Urinary bladder (tissue), 4 donors: ENCODE measurements around the gene SREBF1. TPM values are rescaled to one million over a fixed set of nuclear protein-coding genes. Genes with fewer than 3 reads are reported as not detected.
A peak's percentile ranks its signal among the peaks of the same experiment; 100 is the strongest.

Source experiments
- DNase-seq: peaks from one replicate; pipeline ENCODE4 v3.0.0-alpha.2; 2015; ENCODE audit errors: extremely low spot score
- H3K27ac ChIP-seq: one replicate; pipeline ENCODE4 v1.5.1; 2013; ENCODE audit warnings: low read depth, mild to moderate bottlenecking, moderate library complexity
- H3K36me3 ChIP-seq: one replicate; pipeline ENCODE4 v1.6.1; 2013; ENCODE audit warnings: mild to moderate bottlenecking, moderate library complexity; ENCODE audit not compliant: insufficient read depth
- H3K4me1 ChIP-seq: one replicate; pipeline ENCODE4 v1.6.1; 2013; ENCODE audit warnings: mild to moderate bottlenecking, moderate library complexity; ENCODE audit not compliant: insufficient read depth
- H3K4me3 ChIP-seq: one replicate; pipeline ENCODE4 v1.5.1; 2013; ENCODE audit warnings: low read depth, low read length
- WGBS: extraction: QIAGEN DNeasy Blood & Tissue Kit; methylation state at CpG from one replicate; pipeline ENCODE4 v1.1.7; 2013; 5-methylcytosine and 5-hydroxymethylcytosine counted together
- polyA plus RNA-seq: library from polyadenylated mRNA; stranded (reverse); fragments of 200-250 nt; gene quantifications from one replicate; pipeline ENCODE4 v1.2.3, GENCODE V29; 2013
- total RNA-seq: library from RNA; depleted of rRNA; stranded (reverse); fragments of >200 nt; gene quantifications from one replicate; pipeline ENCODE4 v1.2.3, GENCODE V29; 2014
- donor health status: healthy with polysubstance abuse.
- donor health status: healthy.

SREBF1 gene
- total and polyA plus RNA-seq, 2 donors: 21.1 to 56.2 TPM

DNA sequence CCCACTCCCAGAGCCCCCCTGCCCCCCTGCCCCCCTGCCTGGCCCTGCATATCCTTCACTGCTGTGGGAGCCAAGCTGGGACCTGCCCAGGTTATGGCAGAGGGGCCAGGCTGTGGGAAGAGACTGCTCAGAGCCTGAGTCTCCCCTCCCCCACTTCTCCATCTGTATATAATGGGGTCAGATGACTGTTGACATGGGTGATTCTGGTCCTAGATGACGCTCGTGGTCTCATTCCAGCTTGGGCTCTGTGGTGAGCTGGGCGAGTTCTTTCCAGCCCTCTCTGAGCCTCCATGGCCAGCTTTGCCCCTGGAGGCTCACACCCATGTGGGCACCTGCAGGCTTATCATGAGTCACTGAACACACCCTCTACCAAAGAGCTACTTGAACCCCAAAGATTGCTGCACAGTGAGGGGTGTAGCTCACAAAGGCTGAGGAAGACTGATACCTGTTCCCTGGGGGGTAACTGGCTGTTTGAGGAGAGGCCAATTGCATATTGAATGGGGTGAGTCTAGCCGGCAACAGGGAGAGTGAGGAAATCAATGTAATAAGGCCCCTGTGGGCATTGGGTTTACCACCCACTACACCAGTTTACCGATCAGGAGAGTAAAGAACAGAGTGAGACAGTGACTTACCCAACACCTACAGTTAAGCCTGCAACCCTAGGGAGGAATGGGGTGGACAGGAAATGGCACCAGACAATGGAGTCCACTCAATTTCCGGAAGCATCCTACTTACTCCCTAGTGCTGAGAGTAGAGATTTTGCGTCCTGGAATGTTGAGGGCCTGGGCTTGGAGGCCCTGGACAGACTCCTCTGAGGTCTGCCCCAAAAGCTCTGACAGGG lies 4.2 kb upstream of the SREBF1 start:
- H3K27ac ChIP-seq: peak overlapping the region; percentile 97
- no peak overlapping the region for H3K4me3 ChIP-seq
- H3K4me1 ChIP-seq: no peaks in the 10 kb centered on the region
- no peaks in the 10 kb centered on the region for H3K36me3 ChIP-seq
- DNase-seq: no peak
- 54% methylated on average over 7 of the region's 7 CpGs for WGBS

DNA sequence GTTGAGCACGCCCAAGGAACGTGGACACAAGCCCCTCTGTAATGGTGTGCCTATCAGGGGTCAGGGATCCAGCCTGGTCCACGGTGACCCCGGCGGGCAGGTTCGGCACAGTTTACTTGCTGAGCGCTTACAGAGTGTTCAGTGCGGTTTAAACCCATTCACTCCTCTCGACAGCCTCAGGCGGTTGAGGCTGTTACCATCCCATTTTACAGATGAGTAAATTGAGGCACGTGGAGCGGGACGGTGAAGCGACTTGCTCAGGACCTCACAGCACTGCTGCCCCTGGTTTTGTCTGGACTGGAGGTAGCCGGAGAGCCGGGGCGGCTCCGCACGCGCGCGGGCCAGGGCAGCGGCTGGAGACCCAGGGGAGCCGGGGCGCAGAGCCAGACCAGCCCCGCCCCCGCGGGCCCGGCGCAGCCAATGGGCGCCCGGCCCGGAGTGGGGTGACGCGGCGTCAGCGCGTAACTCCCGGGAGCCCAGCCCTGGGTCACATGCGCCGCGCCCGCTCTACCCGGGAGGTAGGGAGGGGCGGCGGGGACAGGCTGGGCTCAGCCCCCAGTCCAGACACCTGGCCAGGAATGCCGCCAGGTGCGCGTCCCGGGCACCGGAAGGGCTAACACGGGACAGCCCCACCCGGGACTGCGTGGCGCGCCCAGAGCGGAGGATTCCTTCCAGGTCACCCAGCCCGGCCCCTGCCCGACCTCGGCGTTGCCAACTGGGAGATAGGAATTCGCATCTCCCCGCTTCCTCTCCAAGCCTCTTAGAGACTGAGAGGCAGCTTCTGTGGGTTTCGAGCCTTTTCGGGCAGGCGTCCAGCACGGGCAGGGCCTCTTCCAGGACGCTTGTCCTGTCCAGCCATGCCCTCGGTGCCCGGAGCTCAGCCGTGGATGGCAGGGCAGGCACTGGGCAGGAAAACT lies 3.3 kb upstream of the SREBF1 start:
- DNase-seq: no peak
- no peaks in the 10 kb centered on the region for H3K36me3 ChIP-seq
- 2% methylated on average over 71 of the region's 71 CpGs for WGBS
- no peaks in the 10 kb centered on the region for H3K4me1 ChIP-seq
- peak overlapping the region; percentile 39 for H3K4me3 ChIP-seq
- H3K27ac ChIP-seq: peak overlapping the region; percentile 97

DNA sequence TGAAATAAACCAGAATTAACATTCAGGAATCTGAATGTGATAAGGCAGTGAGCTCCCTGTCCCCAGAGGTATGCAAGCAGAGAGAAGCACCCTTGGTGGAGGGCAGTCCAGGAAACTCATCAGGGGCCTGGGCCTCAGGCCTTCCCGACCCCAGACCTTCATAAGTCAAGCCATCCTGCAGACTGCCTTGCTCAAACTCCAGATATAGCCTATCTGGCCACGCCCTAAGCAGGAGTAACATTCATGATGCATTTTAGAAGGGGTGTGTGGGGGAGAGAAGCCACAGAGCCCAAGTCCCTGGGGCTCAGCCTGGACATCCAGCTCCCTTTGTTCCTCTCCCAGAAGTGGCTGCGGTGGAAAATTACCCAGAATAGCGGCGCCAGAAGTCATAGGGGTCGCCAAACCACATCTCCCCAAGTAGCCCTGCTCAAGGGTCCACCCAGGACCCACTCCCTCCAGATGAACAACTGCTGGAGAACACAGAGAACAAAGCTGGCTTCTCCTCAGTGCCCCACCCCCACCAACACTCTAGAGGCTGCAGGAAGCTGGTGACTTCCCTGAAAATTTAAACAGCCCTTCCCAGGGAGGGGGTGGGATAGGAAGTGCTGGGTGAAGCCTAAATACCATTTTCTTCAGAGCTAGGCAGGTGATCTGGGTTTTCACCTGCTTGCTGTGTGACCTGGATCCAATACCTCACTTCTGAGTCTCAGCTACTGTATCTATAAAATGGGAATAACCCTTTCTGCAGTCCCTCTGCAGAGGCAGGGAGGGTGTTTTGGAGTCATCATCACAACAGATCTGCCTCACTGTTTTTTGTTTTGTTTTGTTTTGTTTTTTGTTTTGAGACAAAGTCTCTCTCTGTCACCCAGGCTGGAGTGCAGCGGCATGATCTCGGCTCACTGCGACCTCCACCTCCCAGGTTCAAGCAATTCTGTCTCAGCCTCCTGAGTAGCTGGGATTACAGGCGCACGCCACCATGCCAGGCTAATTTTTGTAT lies 1.5 kb upstream of the SREBF1 start:
- no peak overlapping the region for H3K4me3 ChIP-seq
- 74% methylated on average over 11 of the region's 11 CpGs for WGBS
- H3K36me3 ChIP-seq: no peaks in the 10 kb centered on the region
- no peak for DNase-seq
- H3K4me1 ChIP-seq: no peaks in the 10 kb centered on the region
- H3K27ac ChIP-seq: peak overlapping the region; percentile 55

DNA sequence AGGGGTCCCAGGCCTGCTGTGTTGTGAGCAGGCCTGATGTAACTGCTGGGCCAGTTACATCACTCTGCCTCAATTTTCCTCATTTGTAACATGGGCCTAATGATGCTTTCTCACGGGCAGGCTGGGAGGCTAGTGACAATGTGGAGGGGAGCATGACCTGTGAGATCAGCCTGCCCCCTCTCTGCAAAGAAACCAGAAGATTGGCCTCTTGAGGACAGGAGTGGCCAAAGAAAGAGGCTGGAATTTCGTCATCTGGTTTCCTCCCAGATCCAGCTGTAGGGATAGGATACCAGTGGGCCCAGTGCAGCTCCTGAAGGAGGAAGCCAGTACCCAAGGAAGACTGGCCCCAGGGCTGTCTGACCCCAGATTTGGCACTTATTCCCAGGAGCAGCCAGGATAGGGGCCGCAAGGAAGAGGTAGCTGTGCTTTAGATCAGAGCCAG lies 615 bp upstream of the SREBF1 start:
- Histone ChIP-seq H3K4me3 (no peak overlapping the region), H3K27ac (peak overlapping the region; percentile 99), H3K36me3 (no peaks in the 10 kb centered on the region), H3K4me1 (no peaks in the 10 kb centered on the region)
- 57% methylated on average over 3 of the region's 3 CpGs for WGBS
- DNase-seq: no peak

- peak; percentile 90 for DNase-seq
- Histone ChIP-seq H3K4me1 (no peaks in the 10 kb centered on the region), H3K36me3 (no peaks in the 10 kb centered on the region), H3K27ac (peak overlapping the region; percentile 99), H3K4me3 (peak overlapping the region; percentile 80)
- WGBS: under 1% methylated on average over 69 of the region's 69 CpGs
Observed at GRCh38 chr17:17836250-17836817, 452 bp downstream of the SREBF1 start.

- no peaks in the 10 kb centered on the region for H3K4me1 ChIP-seq
- peak overlapping the region; percentile 14 for H3K4me3 ChIP-seq
- no peaks in the 10 kb centered on the region for H3K36me3 ChIP-seq
- no peak for DNase-seq
- peak overlapping the region; percentile 99 for H3K27ac ChIP-seq
- WGBS: 24% methylated on average over 25 of the region's 25 CpGs
Observed at GRCh38 chr17:17835415-17836249, 1.2 kb downstream of the SREBF1 start.

DNA sequence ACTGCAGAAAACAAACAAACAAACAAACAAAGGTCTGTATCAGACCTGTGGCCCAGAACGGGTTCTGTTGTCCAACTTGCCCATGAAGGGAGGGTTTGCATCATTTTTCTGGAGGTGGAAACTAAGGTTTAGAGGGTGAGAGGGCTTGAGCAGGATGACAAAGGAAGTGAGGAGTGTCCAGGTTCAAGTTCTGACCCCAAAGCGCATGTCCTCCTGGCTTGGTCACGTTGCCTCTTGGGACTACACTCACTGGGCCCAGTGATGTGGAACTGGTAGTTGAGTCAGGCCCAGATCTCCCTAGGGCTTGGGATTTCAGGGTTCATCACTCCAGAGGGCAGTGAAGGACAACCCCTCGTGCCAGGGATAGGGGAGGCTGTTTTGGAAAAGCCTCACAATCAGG lies 1.8 kb downstream of the SREBF1 start:
- H3K4me3 ChIP-seq: no peak overlapping the region
- no peaks in the 10 kb centered on the region for H3K36me3 ChIP-seq
- WGBS: 81% methylated on average over 4 of the region's 4 CpGs
- DNase-seq: no peak
- H3K27ac ChIP-seq: peak overlapping the region; percentile 4
- H3K4me1 ChIP-seq: no peaks in the 10 kb centered on the region

DNA sequence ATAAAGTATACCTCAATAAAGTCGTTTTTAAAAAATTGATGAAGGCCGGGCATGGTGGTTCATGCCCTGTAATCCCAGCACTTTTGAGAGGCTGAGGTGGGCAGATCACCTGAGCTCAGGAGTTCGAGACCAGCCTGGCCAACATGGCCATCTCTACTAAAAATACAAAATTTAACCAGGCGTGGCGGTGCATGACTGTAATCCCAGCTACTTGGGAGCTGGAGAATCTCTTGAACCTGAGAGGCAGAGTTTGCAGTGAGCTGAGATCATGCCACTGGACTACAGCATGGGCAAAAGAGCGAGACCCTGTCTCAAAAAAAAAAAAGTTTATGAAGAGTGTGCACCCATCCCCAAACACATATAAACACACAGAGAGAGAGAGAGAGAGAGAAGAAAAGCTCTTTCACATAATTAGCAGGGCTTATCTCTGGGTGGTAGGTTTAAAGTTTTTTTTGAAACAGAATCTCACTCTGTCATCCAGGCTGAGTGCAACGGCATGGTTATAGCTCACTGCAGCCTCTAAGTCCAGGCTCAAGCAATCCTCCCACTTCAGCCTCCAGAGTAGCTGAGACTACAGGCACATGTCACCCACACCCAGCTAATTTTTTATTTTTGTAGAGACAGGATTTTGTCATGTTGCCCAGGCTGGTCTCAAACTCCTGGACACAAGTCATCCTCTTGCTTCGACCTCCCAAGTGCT lies 3.0 kb downstream of the SREBF1 start:
- no peaks in the 10 kb centered on the region for H3K36me3 ChIP-seq
- WGBS: 82% methylated on average over 8 of the region's 8 CpGs
- H3K27ac ChIP-seq: no peak overlapping the region
- no peak for DNase-seq
- H3K4me3 ChIP-seq: no peak overlapping the region
- H3K4me1 ChIP-seq: no peaks in the 10 kb centered on the region

- H3K4me1 ChIP-seq: no peaks in the 10 kb centered on the region
- H3K27ac ChIP-seq: no peak overlapping the region
- 94% methylated on average over 2 of the region's 2 CpGs for WGBS
- no peak overlapping the region for H3K4me3 ChIP-seq
- H3K36me3 ChIP-seq: no peaks in the 10 kb centered on the region
- DNase-seq: no peak
Observed at GRCh38 chr17:17832032-17832363, 4.8 kb downstream of the SREBF1 start.

- no peak for DNase-seq
- no peaks in the 10 kb centered on the region for H3K36me3 ChIP-seq
- H3K4me1 ChIP-seq: no peaks in the 10 kb centered on the region
- no peak overlapping the region for H3K27ac ChIP-seq
- no peak overlapping the region for H3K4me3 ChIP-seq
- 58% methylated on average over 12 of the region's 12 CpGs for whole genome bisulfite sequencing
Observed at GRCh38 chr17:17831208-17832031, 5.4 kb downstream of the SREBF1 start.

DNA sequence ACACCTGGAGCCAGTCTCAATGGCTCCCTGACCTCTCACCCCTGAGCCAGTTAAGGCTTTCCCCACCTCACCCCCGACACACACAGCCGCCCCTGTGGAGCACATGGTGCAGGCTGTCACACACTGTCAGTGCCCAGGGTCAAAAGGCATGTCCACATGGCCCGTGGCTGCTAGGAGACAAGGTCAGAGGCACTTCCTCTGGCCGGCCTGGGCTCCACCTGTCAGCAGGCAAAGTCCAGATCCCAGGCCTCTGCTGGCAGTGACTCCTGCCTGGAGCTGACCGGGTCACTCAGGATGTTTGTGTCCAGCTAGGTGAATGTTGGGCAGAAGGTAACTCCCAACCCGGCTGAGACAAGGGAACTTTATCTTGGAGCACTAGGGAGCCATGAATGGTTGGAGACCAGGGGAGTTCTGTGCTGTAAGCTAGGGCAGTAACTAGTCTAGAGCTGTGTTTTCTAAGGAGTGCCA lies 6.0 kb downstream of the SREBF1 start:
- Histone ChIP-seq H3K4me1 (no peaks in the 10 kb centered on the region), H3K27ac (no peak overlapping the region), H3K36me3 (no peaks in the 10 kb centered on the region), H3K4me3 (no peak overlapping the region)
- WGBS: 74% methylated on average over 6 of the region's 6 CpGs
- no peak for DNase-seq
